OCI-LY1 (cell line): Measurements from ENCODE around the gene LGSN.

Experiments
- EZH2 ChIP-seq: fragments of 200-600 bp; sonication (generic), shearing (Covaris generic); IDR thresholded peaks from 2 replicates; pipeline ENCODE4 v1.8.0; 2017; ENCODE audit warnings: borderline replicate concordance, mixed run types, mild to moderate bottlenecking, antibody characterized with exemption, low read length, moderate library complexity, mixed read lengths
- TF ChIP-seq, protein P1 (sequence below): fragments of 200-600 bp; sonication (generic), shearing (Covaris generic); IDR thresholded peaks from 2 replicates; pipeline ENCODE4 v1.5.1; 2017; ENCODE audit warnings: mild to moderate bottlenecking, antibody characterized with exemption, low read length, moderate library complexity, mixed read lengths

DNA sequence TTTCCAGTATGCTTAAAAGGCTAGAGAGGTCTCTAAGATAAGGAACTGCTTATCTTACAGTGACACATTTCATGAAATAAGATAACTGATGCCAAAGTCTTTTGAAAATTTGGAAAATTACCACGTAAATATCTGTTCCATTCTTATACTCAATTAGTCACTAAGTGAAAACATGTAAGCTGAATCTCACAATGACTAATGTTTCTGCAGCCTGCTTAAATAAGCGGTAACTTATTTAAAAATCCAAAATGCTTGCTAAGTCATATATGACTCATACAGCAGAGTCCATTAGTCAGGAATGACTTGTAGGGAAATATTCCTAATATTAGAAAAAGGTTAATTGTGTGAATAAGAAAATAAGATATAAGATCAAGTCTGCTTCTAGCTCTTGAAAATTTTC, 27.8 kb upstream of the LGSN start:
- TF ChIP-seq, protein P1, sequence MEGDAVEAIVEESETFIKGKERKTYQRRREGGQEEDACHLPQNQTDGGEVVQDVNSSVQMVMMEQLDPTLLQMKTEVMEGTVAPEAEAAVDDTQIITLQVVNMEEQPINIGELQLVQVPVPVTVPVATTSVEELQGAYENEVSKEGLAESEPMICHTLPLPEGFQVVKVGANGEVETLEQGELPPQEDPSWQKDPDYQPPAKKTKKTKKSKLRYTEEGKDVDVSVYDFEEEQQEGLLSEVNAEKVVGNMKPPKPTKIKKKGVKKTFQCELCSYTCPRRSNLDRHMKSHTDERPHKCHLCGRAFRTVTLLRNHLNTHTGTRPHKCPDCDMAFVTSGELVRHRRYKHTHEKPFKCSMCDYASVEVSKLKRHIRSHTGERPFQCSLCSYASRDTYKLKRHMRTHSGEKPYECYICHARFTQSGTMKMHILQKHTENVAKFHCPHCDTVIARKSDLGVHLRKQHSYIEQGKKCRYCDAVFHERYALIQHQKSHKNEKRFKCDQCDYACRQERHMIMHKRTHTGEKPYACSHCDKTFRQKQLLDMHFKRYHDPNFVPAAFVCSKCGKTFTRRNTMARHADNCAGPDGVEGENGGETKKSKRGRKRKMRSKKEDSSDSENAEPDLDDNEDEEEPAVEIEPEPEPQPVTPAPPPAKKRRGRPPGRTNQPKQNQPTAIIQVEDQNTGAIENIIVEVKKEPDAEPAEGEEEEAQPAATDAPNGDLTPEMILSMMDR: no peak
- no peak for TF ChIP-seq EZH2
